ENCODE data around the gene CDYL.

The CDYL gene

GRCh38 chr6:4946521-4946920, 170.3 kb downstream of the CDYL start:
- Histone ChIP-seq H3K4ac (ENCODE audit: low read length) (no peak overlapping the region), H2AK5ac (ENCODE audit: low read depth, low read length) (no peak overlapping the region), H2BK15ac (ENCODE audit: low read length) (no peak overlapping the region), H3K23ac (ENCODE audit: low read depth, low read length, poor library complexity) (no peak overlapping the region), H3K27me3 (ENCODE audit: control insufficient read depth in 3 of 3, insufficient read depth in 3 of 3, low read depth in 1 of 3, low read length in 3 of 3) (no peaks in the 10 kb centered on the region), H3K79me1 (ENCODE audit: low read depth, low read length) (no peaks in the 10 kb centered on the region), H4K91ac (ENCODE audit: low read depth, low read length, poor library complexity) (no peak overlapping the region), H3K9ac (ENCODE audit: low read depth, low read length, poor library complexity) (no peak overlapping the region), H3K4me3 (ENCODE audit: low read length in 2 of 2) (no peak overlapping the region), H4K8ac (ENCODE audit: low read depth, low read length) (no peak overlapping the region), H3K18ac (ENCODE audit: low read length) (no peak overlapping the region), H3K27ac (replicated peaks; ENCODE audit: low read length) (no peak overlapping the region), H3K4me1 (ENCODE audit: control insufficient read depth in 2 of 2, insufficient read depth in 1 of 2, low read depth in 1 of 2, low read length in 2 of 2) (peaks cover 5 to 14% of the 10 kb centered on the region in 2 donors), H3K4me2 (ENCODE audit: insufficient read depth, low read length, poor library complexity, severe bottlenecking) (no peak overlapping the region), H2AFZ (ENCODE audit: low read length) (no peak overlapping the region), H2BK5ac (ENCODE audit: low read length) (no peak overlapping the region), H3K9me3 (replicated peaks in 1 of 2; ENCODE audit: control insufficient read depth in 2 of 2, insufficient read depth in 1 of 2, low read depth in 1 of 2, low read length in 2 of 2) (peaks cover 0 to 5% of the 10 kb centered on the region in 2 donors), H2BK12ac (ENCODE audit: low read length) (no peak overlapping the region), H2BK120ac (ENCODE audit: low read depth, low read length) (no peak overlapping the region), H3K14ac (ENCODE audit: low read length) (peak overlapping the region; percentile 58), H3K36me3 (replicated peaks in 1 of 2; ENCODE audit: control insufficient read depth in 2 of 2, insufficient read depth in 2 of 2, low read length in 2 of 2) (peaks cover 13 to 51% of the 10 kb centered on the region in 2 donors)
- WGBS, 2 donors (ENCODE audit: extremely low coverage in 2 of 2, insufficient read length in 2 of 2, insufficient replicate concordance in 1 of 2), result no CpG with 5 or more reads among the region's 11 CpGs
- no peak for DNase-seq (ENCODE audit: low spot score)

- Histone ChIP-seq H2BK15ac (ENCODE audit: low read length) (no peak overlapping the region), H4K8ac (ENCODE audit: low read depth, low read length) (no peak overlapping the region), H3K14ac (ENCODE audit: low read length) (no peak overlapping the region), H2BK120ac (ENCODE audit: low read depth, low read length) (no peak overlapping the region), H3K4me3 (ENCODE audit: low read length in 2 of 2) (no peak overlapping the region), H2BK5ac (ENCODE audit: low read length) (no peak overlapping the region), H3K4ac (ENCODE audit: low read length) (no peak overlapping the region), H3K9me3 (replicated peaks in 1 of 2; ENCODE audit: control insufficient read depth in 2 of 2, insufficient read depth in 1 of 2, low read depth in 1 of 2, low read length in 2 of 2) (peaks cover 0 to 5% of the 10 kb centered on the region in 2 donors), H3K18ac (ENCODE audit: low read length) (peak overlapping the region; percentile 32), H3K4me2 (ENCODE audit: insufficient read depth, low read length, poor library complexity, severe bottlenecking) (no peak overlapping the region), H3K23ac (ENCODE audit: low read depth, low read length, poor library complexity) (no peak overlapping the region), H3K4me1 (ENCODE audit: control insufficient read depth in 2 of 2, insufficient read depth in 1 of 2, low read depth in 1 of 2, low read length in 2 of 2) (peaks cover 0 to 8% of the 10 kb centered on the region in 2 donors), H2AFZ (ENCODE audit: low read length) (no peak overlapping the region), H2AK5ac (ENCODE audit: low read depth, low read length) (no peak overlapping the region), H3K79me1 (ENCODE audit: low read depth, low read length) (no peaks in the 10 kb centered on the region), H4K91ac (ENCODE audit: low read depth, low read length, poor library complexity) (no peak overlapping the region), H3K36me3 (replicated peaks in 1 of 2; ENCODE audit: control insufficient read depth in 2 of 2, insufficient read depth in 2 of 2, low read length in 2 of 2) (peaks cover 20 to 61% of the 10 kb centered on the region in 2 donors), H3K9ac (ENCODE audit: low read depth, low read length, poor library complexity) (no peak overlapping the region), H2BK12ac (ENCODE audit: low read length) (no peak overlapping the region), H3K27me3 (ENCODE audit: control insufficient read depth in 3 of 3, insufficient read depth in 3 of 3, low read depth in 1 of 3, low read length in 3 of 3) (no peaks in the 10 kb centered on the region), H3K27ac (replicated peaks; ENCODE audit: low read length) (no peak overlapping the region)
- no CpG with 5 or more reads among the region's 13 CpGs for WGBS, 2 donors (ENCODE audit: extremely low coverage in 2 of 2, insufficient read length in 2 of 2, insufficient replicate concordance in 1 of 2)
- DNase-seq (ENCODE audit: low spot score), result no peak
These were observed 171.5 kb downstream of the CDYL start for GRCh38 chr6:4947716-4948115.

- H2BK5ac ChIP-seq (ENCODE audit: low read length), result no peak overlapping the region
- peaks cover 0 to 5% of the 10 kb centered on the region in 2 donors for H3K9me3 ChIP-seq (replicated peaks in 1 of 2; ENCODE audit: control insufficient read depth in 2 of 2, insufficient read depth in 1 of 2, low read depth in 1 of 2, low read length in 2 of 2)
- no peak overlapping the region for H3K23ac ChIP-seq (ENCODE audit: low read depth, low read length, poor library complexity)
- H2AFZ ChIP-seq (ENCODE audit: low read length), result no peak overlapping the region
- no peaks in the 10 kb centered on the region for H3K27me3 ChIP-seq (ENCODE audit: control insufficient read depth in 3 of 3, insufficient read depth in 3 of 3, low read depth in 1 of 3, low read length in 3 of 3)
- no peak overlapping the region for H2BK15ac ChIP-seq (ENCODE audit: low read length)
- H2BK12ac ChIP-seq (ENCODE audit: low read length), result no peak overlapping the region
- no peak overlapping the region for H3K4me3 ChIP-seq (ENCODE audit: low read length in 2 of 2)
- no peak overlapping the region for H3K14ac ChIP-seq (ENCODE audit: low read length)
- H3K4me1 ChIP-seq (ENCODE audit: control insufficient read depth in 2 of 2, insufficient read depth in 1 of 2, low read depth in 1 of 2, low read length in 2 of 2), result peaks cover 0 to 8% of the 10 kb centered on the region in 2 donors
- no peak overlapping the region for H3K18ac ChIP-seq (ENCODE audit: low read length)
- no peak overlapping the region for H4K91ac ChIP-seq (ENCODE audit: low read depth, low read length, poor library complexity)
- no peak overlapping the region for H2BK120ac ChIP-seq (ENCODE audit: low read depth, low read length)
- no peak overlapping the region for H2AK5ac ChIP-seq (ENCODE audit: low read depth, low read length)
- H3K9ac ChIP-seq (ENCODE audit: low read depth, low read length, poor library complexity), result no peak overlapping the region
- H3K4ac ChIP-seq (ENCODE audit: low read length), result no peak overlapping the region
- H3K4me2 ChIP-seq (ENCODE audit: insufficient read depth, low read length, poor library complexity, severe bottlenecking), result no peak overlapping the region
- DNase-seq (ENCODE audit: low spot score), result no peak
- H4K8ac ChIP-seq (ENCODE audit: low read depth, low read length), result no peak overlapping the region
- H3K27ac ChIP-seq (replicated peaks; ENCODE audit: low read length), result no peak overlapping the region
- H3K79me1 ChIP-seq (ENCODE audit: low read depth, low read length), result no peaks in the 10 kb centered on the region
- H3K36me3 ChIP-seq (replicated peaks in 1 of 2; ENCODE audit: control insufficient read depth in 2 of 2, insufficient read depth in 2 of 2, low read length in 2 of 2), result peaks cover 21 to 64% of the 10 kb centered on the region in 2 donors
- WGBS, 2 donors (ENCODE audit: extremely low coverage in 2 of 2, insufficient read length in 2 of 2, insufficient replicate concordance in 1 of 2), result no CpG with 5 or more reads among the region's 15 CpGs
These were observed 172.7 kb downstream of the CDYL start for GRCh38 chr6:4948781-4949450.

- Histone ChIP-seq H3K27ac (replicated peaks; ENCODE audit: low read length) (no peak overlapping the region), H2BK5ac (ENCODE audit: low read length) (no peak overlapping the region), H3K27me3 (ENCODE audit: control insufficient read depth in 3 of 3, insufficient read depth in 3 of 3, low read depth in 1 of 3, low read length in 3 of 3) (no peaks in the 10 kb centered on the region)
These were observed 173.9 kb downstream of the CDYL start for GRCh38 chr6:4950076-4950475.

More at GRCh38 chr6:4950076-4950475, 173.9 kb downstream of the CDYL start:
- H3K9ac ChIP-seq (ENCODE audit: low read depth, low read length, poor library complexity), result no peak overlapping the region
- H3K4me1 ChIP-seq (ENCODE audit: control insufficient read depth in 2 of 2, insufficient read depth in 1 of 2, low read depth in 1 of 2, low read length in 2 of 2), result peaks cover 0 to 8% of the 10 kb centered on the region in 2 donors
- no peak overlapping the region for H2BK120ac ChIP-seq (ENCODE audit: low read depth, low read length)
- H3K4me3 ChIP-seq (ENCODE audit: low read length in 2 of 2), result no peak overlapping the region
- DNase-seq (ENCODE audit: low spot score), result no peak
- no peak overlapping the region for H3K14ac ChIP-seq (ENCODE audit: low read length)
- no peak overlapping the region for H4K91ac ChIP-seq (ENCODE audit: low read depth, low read length, poor library complexity)
- H2AK5ac ChIP-seq (ENCODE audit: low read depth, low read length), result no peak overlapping the region
- H2BK12ac ChIP-seq (ENCODE audit: low read length), result no peak overlapping the region
- H3K23ac ChIP-seq (ENCODE audit: low read depth, low read length, poor library complexity), result no peak overlapping the region
- no peaks in the 10 kb centered on the region for H3K79me1 ChIP-seq (ENCODE audit: low read depth, low read length)
- no CpG with 5 or more reads among the region's 11 CpGs for WGBS, 2 donors (ENCODE audit: extremely low coverage in 2 of 2, insufficient read length in 2 of 2, insufficient replicate concordance in 1 of 2)
- H3K18ac ChIP-seq (ENCODE audit: low read length), result peak overlapping the region; percentile 56
- H2AFZ ChIP-seq (ENCODE audit: low read length), result no peak overlapping the region
- peaks cover 0 to 5% of the 10 kb centered on the region in 2 donors for H3K9me3 ChIP-seq (replicated peaks in 1 of 2; ENCODE audit: control insufficient read depth in 2 of 2, insufficient read depth in 1 of 2, low read depth in 1 of 2, low read length in 2 of 2)
- peaks cover 21 to 63% of the 10 kb centered on the region in 2 donors for H3K36me3 ChIP-seq (replicated peaks in 1 of 2; ENCODE audit: control insufficient read depth in 2 of 2, insufficient read depth in 2 of 2, low read length in 2 of 2)
- H4K8ac ChIP-seq (ENCODE audit: low read depth, low read length), result no peak overlapping the region
- no peak overlapping the region for H3K4me2 ChIP-seq (ENCODE audit: insufficient read depth, low read length, poor library complexity, severe bottlenecking)
- H3K4ac ChIP-seq (ENCODE audit: low read length), result no peak overlapping the region
- H2BK15ac ChIP-seq (ENCODE audit: low read length), result no peak overlapping the region

All from neuronal stem cell (in vitro differentiated cells).